CD14-positive monocyte (primary cell): Measurements from ENCODE around the gene DENND5B. TPM values are rescaled to one million over a fixed set of nuclear protein-coding genes. Genes with fewer than 3 reads are reported as not detected.

Experiments used
- DNase-seq, 3 donors: peaks; one replicate each; pipeline ENCODE4 v3.0.0-alpha.2; 2011 to 2022
- H2AFZ ChIP-seq: 2 replicates; pipeline ENCODE4 v1.6.0; 2012; ENCODE audit warnings: mild to moderate bottlenecking, low read depth, low read length, inconsistent platforms; ENCODE audit not compliant: insufficient read depth, poor library complexity, severe bottlenecking
- H3K27ac ChIP-seq, 2 donors: 1 replicate in 1 of 2; 2 replicates in 1 of 2; pipeline ENCODE4 v1.5.1; 2012 to 2013; ENCODE audit warnings: low read length in 2 of 2, control low read depth in 1 of 2, inconsistent platforms in 1 of 2, low read depth in 1 of 2, mild to moderate bottlenecking in 1 of 2
- H3K27me3 ChIP-seq, 2 donors: one replicate each; pipeline versions ENCODE4 v1.6.0 to v1.6.1; 2011 to 2013; ENCODE audit warnings: low read length in 2 of 2; ENCODE audit not compliant: control insufficient read depth in 2 of 2, insufficient read depth in 2 of 2
- H3K36me3 ChIP-seq, 2 donors: replicated peaks in 1 of 2; 1 replicate in 1 of 2; 2 replicates in 1 of 2; pipeline versions ENCODE4 v1.5.1 to v1.6.1; 2012 to 2013; ENCODE audit warnings: low read length in 2 of 2, control low read depth in 1 of 2, inconsistent platforms in 1 of 2, mild to moderate bottlenecking in 1 of 2; ENCODE audit not compliant: insufficient read depth in 2 of 2, control insufficient read depth in 1 of 2
- H3K4me1 ChIP-seq, 2 donors: 1 replicate in 1 of 2; 2 replicates in 1 of 2; pipeline versions ENCODE4 v1.5.1 to v1.6.1; 2012 to 2013; ENCODE audit warnings: low read length in 2 of 2, control low read depth in 1 of 2, inconsistent platforms in 1 of 2, mild to moderate bottlenecking in 1 of 2, moderate library complexity in 1 of 2; ENCODE audit not compliant: insufficient read depth in 2 of 2, control insufficient read depth in 1 of 2
- H3K4me2 ChIP-seq: replicated peaks from 2 replicates; pipeline ENCODE3; 2012; ENCODE audit warnings: low read length, moderate library complexity, mild to moderate bottlenecking; ENCODE audit not compliant: poor library complexity, severe bottlenecking; ENCODE audit errors: extremely low read depth
- H3K4me3 ChIP-seq, 3 experiments: fragments of 200-600 bp in 1 of 3; sonication (generic) in 1 of 3; replicated peaks in 1 of 3; 1 replicate in 2 of 3; 2 replicates in 1 of 3; pipeline ENCODE4 v1.5.1; 2011 to 2013; ENCODE audit warnings: low read length in 3 of 3, mild to moderate bottlenecking in 3 of 3, control low read depth in 2 of 3, low read depth in 2 of 3, inconsistent platforms in 1 of 3, moderate library complexity in 1 of 3
- H3K79me2 ChIP-seq: 2 replicates; pipeline ENCODE4 v1.6.0; 2012; ENCODE audit warnings: mild to moderate bottlenecking, control low read depth, inconsistent platforms, low read length, moderate library complexity; ENCODE audit not compliant: insufficient read depth
- H3K9ac ChIP-seq: 2 replicates; pipeline ENCODE4 v1.6.0; 2017; ENCODE audit warnings: low read length, mild to moderate bottlenecking; ENCODE audit not compliant: insufficient read depth, poor library complexity, severe bottlenecking
- H3K9me3 ChIP-seq, 2 donors: replicated peaks in 1 of 2; 1 replicate in 1 of 2; 2 replicates in 1 of 2; pipeline versions ENCODE4 v1.5.1 to v1.6.1; 2012 to 2013; ENCODE audit warnings: low read length in 2 of 2, control low read depth in 1 of 2; ENCODE audit not compliant: control insufficient read depth in 1 of 2, insufficient read depth in 1 of 2
- H4K20me1 ChIP-seq: 2 replicates; pipeline ENCODE4 v1.6.0; 2012; ENCODE audit warnings: mild to moderate bottlenecking, low read length, control low read depth, moderate library complexity; ENCODE audit not compliant: insufficient read depth
- H3K27ac Mint-ChIP-seq, 7 donors: one replicate each; pipeline ENCODE4 v1.8.0; 2020; ENCODE audit warnings: mild to moderate bottlenecking in 7 of 7, mixed read lengths in 7 of 7, moderate library complexity in 6 of 7, inconsistent platforms in 2 of 7
- H3K27me3 Mint-ChIP-seq, 3 donors: one replicate each; pipeline ENCODE4 v1.8.0; 2021 to 2022; ENCODE audit warnings: low read depth in 3 of 3, mild to moderate bottlenecking in 3 of 3, mixed read lengths in 3 of 3, moderate library complexity in 3 of 3, inconsistent platforms in 1 of 3
- H3K36me3 Mint-ChIP-seq, 2 donors: one replicate each; pipeline ENCODE4 v1.8.0; 2020; ENCODE audit warnings: mixed read lengths in 2 of 2, inconsistent platforms in 1 of 2, mild to moderate bottlenecking in 1 of 2
- H3K4me1 Mint-ChIP-seq: one replicate; pipeline ENCODE4 v1.8.0; 2020; ENCODE audit warnings: mild to moderate bottlenecking, mixed read lengths
- H3K4me3 Mint-ChIP-seq, 2 donors: one replicate each; pipeline ENCODE4 v1.8.0; 2020; ENCODE audit warnings: mild to moderate bottlenecking in 2 of 2, mixed read lengths in 2 of 2, moderate library complexity in 1 of 2
- H3K9me3 Mint-ChIP-seq, 7 donors: one replicate each; pipeline ENCODE4 v1.8.0; 2020 to 2022; ENCODE audit warnings: mixed read lengths in 7 of 7, mild to moderate bottlenecking in 6 of 7, moderate library complexity in 6 of 7, inconsistent platforms in 2 of 7
- WGBS: methylation state at CpG from one replicate; pipeline ENCODE4 v1.1.5; 2013; ENCODE audit warnings: missing lambda C conversion rate; ENCODE audit not compliant: insufficient coverage; 5-methylcytosine and 5-hydroxymethylcytosine counted together
- intact Hi-C, 2 donors: fragments of 100-400 bp; cut with micrococcal nuclease; formaldehyde crosslinking; loops; one replicate each; pipeline versions ENCODE4 v1.15.0 to v1.15.1; 2023
- polyA plus RNA-seq, 3 donors: library from polyadenylated mRNA; depleted of rRNA in 1 of 3; unstranded in 2 of 3; stranded (reverse) in 1 of 3; fragments of 300-500 nt in 2 of 3; fragments of >200 nt in 1 of 3; fragmentation: Illumina TruSeq in 2 of 3; gene quantifications; 1 replicate in 2 of 3; 2 replicates in 1 of 3; pipeline ENCODE4 v1.2.3, GENCODE V29; 2012 to 2021
- TF ChIP-seq, protein P1 (sequence below): fragments of 200-600 bp; IDR thresholded peaks from one replicate; pipeline ENCODE4 v1.8.0; 2022; ENCODE audit warnings: antibody characterized with exemption, mild to moderate bottlenecking

The DENND5B gene
- polyA plus RNA-seq, 3 donors, result 0.23 to 0.36 (median 0.36) TPM

GRCh38 chr12:31516702-31517101 is 74.2 kb downstream of the DENND5B start:
- no peaks in the 10 kb centered on the region for H3K36me3 Mint-ChIP-seq
- H2AFZ ChIP-seq, result no peak overlapping the region
- TF ChIP-seq, protein P1, sequence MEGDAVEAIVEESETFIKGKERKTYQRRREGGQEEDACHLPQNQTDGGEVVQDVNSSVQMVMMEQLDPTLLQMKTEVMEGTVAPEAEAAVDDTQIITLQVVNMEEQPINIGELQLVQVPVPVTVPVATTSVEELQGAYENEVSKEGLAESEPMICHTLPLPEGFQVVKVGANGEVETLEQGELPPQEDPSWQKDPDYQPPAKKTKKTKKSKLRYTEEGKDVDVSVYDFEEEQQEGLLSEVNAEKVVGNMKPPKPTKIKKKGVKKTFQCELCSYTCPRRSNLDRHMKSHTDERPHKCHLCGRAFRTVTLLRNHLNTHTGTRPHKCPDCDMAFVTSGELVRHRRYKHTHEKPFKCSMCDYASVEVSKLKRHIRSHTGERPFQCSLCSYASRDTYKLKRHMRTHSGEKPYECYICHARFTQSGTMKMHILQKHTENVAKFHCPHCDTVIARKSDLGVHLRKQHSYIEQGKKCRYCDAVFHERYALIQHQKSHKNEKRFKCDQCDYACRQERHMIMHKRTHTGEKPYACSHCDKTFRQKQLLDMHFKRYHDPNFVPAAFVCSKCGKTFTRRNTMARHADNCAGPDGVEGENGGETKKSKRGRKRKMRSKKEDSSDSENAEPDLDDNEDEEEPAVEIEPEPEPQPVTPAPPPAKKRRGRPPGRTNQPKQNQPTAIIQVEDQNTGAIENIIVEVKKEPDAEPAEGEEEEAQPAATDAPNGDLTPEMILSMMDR, result no peak

DNA sequence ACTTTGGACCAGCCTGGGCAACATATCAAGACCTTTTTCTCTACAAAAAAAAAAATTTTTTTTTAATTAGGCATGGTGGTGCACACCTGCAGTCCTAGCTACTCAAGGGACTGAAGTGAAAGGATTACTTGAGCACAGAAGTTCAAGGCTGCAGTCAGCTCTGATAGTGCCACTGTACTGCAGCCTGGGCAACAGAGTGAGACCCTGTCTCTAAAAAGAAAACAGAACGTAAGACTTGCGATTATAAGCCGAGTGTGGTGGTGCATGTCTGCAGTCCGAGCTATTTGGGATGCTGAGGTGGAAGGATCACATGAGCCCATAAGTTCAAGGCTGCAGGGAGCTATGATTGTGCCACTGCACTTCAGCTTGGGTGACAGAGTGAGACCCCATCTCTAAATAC is 76.0 kb downstream of the DENND5B start:
- Mint-ChIP-seq H3K4me3 (no peak overlapping the region), H3K27ac (peak overlapping the region in 1 of 7 donors; percentile 60), H3K27me3 (no peaks in the 10 kb centered on the region), H3K36me3 (no peaks in the 10 kb centered on the region), H3K9me3 (no peaks in the 10 kb centered on the region), H3K4me1 (no peaks in the 10 kb centered on the region)
- TF ChIP-seq, protein P1, result no peak
- H3K4me1 ChIP-seq, result no peaks in the 10 kb centered on the region
- H3K4me3 ChIP-seq, result no peak overlapping the region
- no peak overlapping the region for H3K9ac ChIP-seq
- no peak overlapping the region for H3K4me2 ChIP-seq
- no peak overlapping the region for H3K27ac ChIP-seq
- H3K36me3 ChIP-seq, result no peaks in the 10 kb centered on the region
- WGBS, result 100% methylated on average over 2 of the region's 4 CpGs
- no peaks in the 10 kb centered on the region for H3K79me2 ChIP-seq
- no peaks in the 10 kb centered on the region for H3K27me3 ChIP-seq
- DNase-seq, result no peak
- intact Hi-C loops, result no loop called here
- no peaks in the 10 kb centered on the region for H3K9me3 ChIP-seq
- H2AFZ ChIP-seq, result no peak overlapping the region
- H4K20me1 ChIP-seq, result no peaks in the 10 kb centered on the region

More at GRCh38 chr12:31516702-31517101, 74.2 kb downstream of the DENND5B start:
- no CpG with 5 or more reads among the region's 2 CpGs for WGBS
- no peak overlapping the region for H3K27ac ChIP-seq
- no peaks in the 10 kb centered on the region for H3K9me3 Mint-ChIP-seq
- H3K27me3 ChIP-seq, result no peaks in the 10 kb centered on the region
- H3K4me2 ChIP-seq, result no peak overlapping the region
- H3K36me3 ChIP-seq, result no peaks in the 10 kb centered on the region
- no peaks in the 10 kb centered on the region for H4K20me1 ChIP-seq
- H3K79me2 ChIP-seq, result no peaks in the 10 kb centered on the region
- H3K4me1 ChIP-seq, result no peaks in the 10 kb centered on the region
- DNase-seq, result no peak
- no peak overlapping the region for H3K4me3 Mint-ChIP-seq
- H3K27me3 Mint-ChIP-seq, result no peaks in the 10 kb centered on the region
- no peak overlapping the region for H3K4me3 ChIP-seq
- H3K27ac Mint-ChIP-seq, result no peak overlapping the region
- H3K9me3 ChIP-seq, result no peaks in the 10 kb centered on the region
- no peaks in the 10 kb centered on the region for H3K4me1 Mint-ChIP-seq
- intact Hi-C loops, result no loop called here
- no peak overlapping the region for H3K9ac ChIP-seq
